SH-SY5Y (cell line): Measurements from ENCODE around the gene EYA2.

Experiments used
- GATA2 ChIP-seq: IDR thresholded peaks from 2 replicates; pipeline ENCODE4 v1.6.1; 2011; ENCODE audit warnings: mild to moderate bottlenecking, low read depth, low read length
- GATA3 ChIP-seq: IDR thresholded peaks from 2 replicates; pipeline ENCODE4 v1.6.1; 2011; ENCODE audit warnings: low read depth, mild to moderate bottlenecking, low read length, moderate library complexity

EYA2 gene

GRCh38 chr20:47099825-47100441 is 205.3 kb downstream of the EYA2 start:
- TF ChIP-seq GATA2 = no peak
- TF ChIP-seq GATA3 = no peak

DNA sequence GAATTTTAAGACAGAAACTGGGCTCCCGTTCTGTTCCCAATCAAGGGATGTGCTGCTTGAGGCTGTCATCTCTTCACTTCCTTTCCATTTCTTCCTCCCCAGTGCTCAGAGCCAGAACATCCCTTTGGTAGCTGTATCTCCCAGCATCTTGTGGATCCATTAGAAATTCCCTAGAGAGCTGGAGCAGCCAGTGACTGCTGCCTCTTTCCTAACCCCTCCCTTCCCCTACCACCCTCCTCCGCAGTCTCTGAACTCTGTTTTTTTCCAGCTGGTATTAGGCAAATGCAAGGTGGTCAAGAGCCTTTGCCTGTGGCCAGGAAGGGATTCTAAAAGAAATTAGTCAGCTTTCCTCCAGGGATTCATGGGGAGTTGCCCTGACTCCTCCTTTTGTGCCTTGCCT is 208.0 kb downstream of the EYA2 start:
- no peak for TF ChIP-seq GATA3
- no peak for TF ChIP-seq GATA2

- TF ChIP-seq GATA3 (no peak), GATA2 (no peak)
Measured at GRCh38 chr20:47106786-47107185, 212.1 kb downstream of the EYA2 start.

DNA sequence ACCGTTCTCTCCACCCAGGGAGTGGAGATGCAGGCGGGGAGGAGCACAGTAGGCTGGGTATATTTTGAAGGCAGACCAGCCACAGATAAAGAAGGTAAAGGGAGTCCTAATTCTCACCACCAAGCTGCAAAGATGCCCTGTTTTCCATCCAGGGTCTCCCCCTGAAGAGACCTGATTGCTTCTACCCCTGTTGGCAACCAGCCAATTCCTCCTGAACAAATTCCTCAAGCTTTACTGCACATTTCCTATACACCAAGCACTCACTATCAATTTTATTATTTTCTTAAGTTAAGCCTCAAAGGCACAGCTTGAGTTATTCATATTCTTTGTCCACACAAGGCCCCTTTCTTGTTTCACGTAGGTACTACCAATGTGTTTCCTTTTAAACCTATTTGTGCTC is 214.4 kb downstream of the EYA2 start:
- TF ChIP-seq GATA3 (no peak), GATA2 (no peak)

DNA sequence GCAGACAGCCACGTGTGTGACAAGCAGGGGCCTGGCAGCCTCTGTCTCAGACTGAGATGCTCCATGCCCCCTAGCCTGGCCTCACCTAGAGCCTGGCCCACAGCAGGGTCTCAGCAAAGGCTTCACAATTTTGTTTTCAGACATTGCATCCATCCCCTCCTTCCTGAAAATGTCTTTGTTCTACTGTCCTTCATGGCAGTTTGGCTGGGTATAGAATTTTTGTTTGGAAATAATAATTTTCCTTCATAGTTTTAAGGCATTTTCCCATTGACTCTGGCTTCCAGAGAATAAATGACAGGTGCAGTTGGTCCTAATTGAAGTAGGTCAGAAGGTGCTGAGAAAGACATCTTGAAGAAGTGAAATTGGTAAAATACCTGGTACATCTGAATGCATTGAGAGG is 216.2 kb downstream of the EYA2 start:
- TF ChIP-seq GATA2 = no peak
- no peak for TF ChIP-seq GATA3

GRCh38 chr20:47111576-47111975 is 216.9 kb downstream of the EYA2 start:
- TF ChIP-seq GATA2 (no peak), GATA3 (no peak)

DNA sequence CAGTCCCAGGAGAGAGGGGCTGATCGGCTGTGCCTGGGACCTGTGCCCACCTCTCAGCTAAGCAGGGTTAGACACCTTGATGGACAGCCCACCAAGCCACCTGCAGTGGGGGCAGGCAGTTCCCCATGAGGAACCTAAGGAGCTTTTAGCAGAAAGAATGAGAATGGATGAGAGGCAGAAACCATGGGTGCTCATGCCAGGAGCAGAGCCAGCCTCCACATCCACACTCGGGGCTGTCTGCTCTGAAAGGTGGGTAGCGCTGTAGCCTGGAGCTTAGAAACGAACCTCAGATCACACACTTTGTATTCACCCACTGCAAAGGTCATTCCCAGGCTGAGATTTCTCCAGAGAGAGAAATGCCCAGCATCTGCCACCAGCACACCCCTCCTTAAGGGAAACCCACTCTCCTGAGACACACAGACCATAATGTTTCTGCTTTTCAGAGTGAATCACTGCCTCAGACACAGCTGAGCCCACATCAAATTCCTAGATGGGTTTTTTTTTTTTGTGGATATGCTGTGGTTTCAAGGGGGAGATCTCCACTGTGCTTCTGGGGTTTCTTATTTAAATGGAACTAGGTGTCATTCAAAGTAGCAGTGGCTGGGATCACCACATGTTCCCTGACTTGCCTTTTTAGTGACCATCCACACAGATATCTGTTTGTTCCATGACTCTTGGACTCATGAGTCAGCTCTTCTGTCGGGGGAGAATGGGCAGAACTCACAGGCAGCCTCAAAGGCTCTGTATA is 218.9 kb downstream of the EYA2 start:
- no peak for TF ChIP-seq GATA2
- TF ChIP-seq GATA3 = no peak

GRCh38 chr20:47115694-47116093 is 221.1 kb downstream of the EYA2 start:
- no peak for TF ChIP-seq GATA2
- no peak for TF ChIP-seq GATA3

DNA sequence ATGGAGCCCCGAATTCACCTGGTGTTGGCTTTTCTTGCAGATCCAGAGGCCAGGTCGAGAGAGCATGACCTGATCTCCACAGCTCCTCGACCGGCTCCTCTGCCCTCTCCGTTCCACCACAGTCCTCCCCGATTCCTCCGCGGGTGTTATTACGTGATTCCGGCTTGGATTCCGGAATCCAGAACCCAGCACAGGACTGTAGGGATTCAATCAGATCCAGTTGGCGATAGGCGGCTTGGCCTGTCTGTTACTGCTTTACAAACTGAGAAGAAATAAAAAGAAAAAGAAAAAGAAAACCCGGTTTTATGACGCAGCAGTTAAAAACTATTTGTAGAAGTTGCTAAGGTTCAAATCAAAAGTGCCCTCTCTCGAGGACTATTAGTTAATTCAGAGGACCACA is 222.7 kb downstream of the EYA2 start:
- TF ChIP-seq GATA3 (no peak), GATA2 (no peak)

DNA sequence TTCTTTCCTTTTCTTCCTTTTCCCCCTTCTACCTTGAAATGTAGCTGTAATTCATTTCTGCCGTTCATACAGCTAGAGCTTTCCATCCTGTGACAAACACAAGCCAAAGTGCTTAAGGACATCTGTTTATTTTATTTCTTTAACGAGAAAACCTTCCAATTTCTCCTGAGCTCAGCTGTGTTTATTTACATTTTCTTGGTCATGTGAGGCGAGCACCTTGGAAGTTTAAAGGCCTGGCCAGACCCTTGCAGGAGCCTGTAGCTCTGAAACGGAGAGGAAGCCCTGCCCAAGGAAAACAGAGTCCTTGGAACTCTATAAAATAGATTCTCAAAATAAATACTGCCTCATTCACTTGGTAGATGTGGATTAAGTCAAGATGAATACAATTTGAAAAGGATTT is 223.1 kb downstream of the EYA2 start:
- TF ChIP-seq GATA3 (no peak), GATA2 (no peak)

DNA sequence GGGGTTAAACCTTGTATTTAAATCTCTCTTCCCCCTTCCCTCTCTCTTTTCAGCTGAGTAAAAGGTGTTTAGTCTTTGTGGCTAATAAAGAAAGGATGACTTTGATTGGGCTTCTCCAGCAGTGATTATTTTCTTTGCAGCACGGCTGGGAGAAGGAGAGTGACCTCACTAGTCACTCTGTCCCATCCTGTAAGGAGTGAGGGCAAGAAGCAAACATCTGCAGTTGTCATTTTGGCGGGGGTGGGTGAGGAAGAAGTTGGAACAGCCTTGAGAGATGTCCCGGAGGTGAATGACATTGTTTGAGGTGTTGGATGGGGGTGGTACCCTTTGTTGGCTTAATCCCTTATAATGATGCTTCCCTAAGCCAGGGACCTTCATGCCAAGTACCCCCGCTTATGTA is 223.6 kb downstream of the EYA2 start:
- TF ChIP-seq GATA2 (no peak), GATA3 (no peak)

- TF ChIP-seq GATA3 = no peak
- TF ChIP-seq GATA2 = no peak
Measured at GRCh38 chr20:47118641-47119040, 224.0 kb downstream of the EYA2 start.

DNA sequence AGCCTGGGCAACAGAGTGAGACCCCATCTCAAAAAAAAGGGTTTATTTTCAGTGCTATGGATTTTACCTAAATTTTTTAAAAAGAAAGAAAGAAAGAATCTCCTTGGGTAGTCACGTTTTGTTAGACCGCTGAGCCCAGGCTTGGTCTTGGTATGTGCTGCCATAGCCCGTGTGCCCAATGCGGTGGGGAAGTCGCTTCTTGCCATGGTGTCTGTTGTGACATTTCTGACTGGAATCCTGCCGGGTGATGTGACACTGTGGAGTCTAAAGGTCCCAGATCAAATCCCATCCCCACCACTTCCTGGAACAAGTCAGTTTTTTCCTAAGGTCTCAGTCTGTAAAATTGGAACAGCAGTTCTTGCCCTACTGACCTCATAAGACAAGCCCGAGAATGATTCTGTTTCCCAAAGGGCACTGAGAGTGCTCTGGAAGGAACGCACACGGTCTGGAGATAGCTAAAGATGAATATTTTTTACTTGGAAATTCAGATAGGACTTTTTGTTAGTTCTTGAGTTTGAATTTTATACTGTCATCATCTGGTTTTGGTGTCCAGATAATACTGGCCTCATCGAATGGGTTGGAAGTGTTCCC is 225.8 kb downstream of the EYA2 start:
- no peak for TF ChIP-seq GATA2
- no peak for TF ChIP-seq GATA3

- no peak for TF ChIP-seq GATA3
- TF ChIP-seq GATA2 = no peak
Measured at GRCh38 chr20:47122560-47122959, 227.9 kb downstream of the EYA2 start.

- TF ChIP-seq GATA3 = no peak
- TF ChIP-seq GATA2 = no peak
Measured at GRCh38 chr20:47124181-47124717, 229.6 kb downstream of the EYA2 start.
